HG03280 (cell line): Measurements from ENCODE around the gene GARIN5A.

Experiments used
- ATAC-seq: cut with Tn5 transposase; IDR thresholded peaks from one replicate; pipeline ENCODE4 v1.9.1; 2021; ENCODE audit warnings: mild to moderate bottlenecking, moderate library complexity; ENCODE audit not compliant: unreplicated experiment

The GARIN5A gene

DNA sequence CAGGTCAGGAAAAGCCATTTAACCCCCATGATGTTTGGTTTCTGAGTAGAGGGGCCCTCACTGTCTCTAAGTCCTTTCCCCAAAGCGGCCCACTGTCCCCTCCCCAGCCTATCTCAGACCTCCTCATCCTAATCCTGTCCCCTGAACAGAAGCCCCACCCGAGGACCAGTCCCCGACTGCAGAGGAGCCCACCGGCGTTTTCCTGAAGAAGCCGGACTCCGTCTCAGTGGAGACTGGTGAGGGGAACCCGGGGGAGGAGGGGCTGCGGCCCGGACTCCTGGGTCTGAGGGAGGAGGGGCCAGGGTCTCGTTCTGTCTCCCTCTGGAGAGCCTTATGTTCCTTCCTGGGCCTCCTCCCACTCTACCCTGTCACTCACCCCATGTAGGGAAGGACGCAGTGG is 41.0 kb downstream of the GARIN5A start:
- no peak for ATAC-seq

DNA sequence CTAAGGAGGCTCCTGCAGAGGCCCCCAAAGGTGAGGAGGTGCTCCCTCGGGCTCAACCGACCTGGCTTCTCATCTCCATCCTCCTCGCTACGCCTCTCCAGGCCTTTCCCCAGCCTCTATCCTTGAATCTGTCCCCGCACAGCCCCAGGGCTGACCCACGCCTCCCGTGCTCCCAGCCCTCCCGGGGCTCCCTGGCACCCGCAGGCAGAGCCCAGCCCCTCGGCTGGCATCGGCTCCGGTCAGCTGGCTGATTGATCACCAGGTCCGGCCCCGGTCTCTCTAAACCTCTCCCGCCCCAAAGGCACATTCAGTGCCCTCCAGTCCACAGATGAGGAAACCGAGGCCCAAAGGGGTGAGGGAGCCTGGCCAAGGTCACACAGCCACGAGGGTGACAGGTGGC is 41.4 kb downstream of the GARIN5A start:
- no peak for ATAC-seq

DNA sequence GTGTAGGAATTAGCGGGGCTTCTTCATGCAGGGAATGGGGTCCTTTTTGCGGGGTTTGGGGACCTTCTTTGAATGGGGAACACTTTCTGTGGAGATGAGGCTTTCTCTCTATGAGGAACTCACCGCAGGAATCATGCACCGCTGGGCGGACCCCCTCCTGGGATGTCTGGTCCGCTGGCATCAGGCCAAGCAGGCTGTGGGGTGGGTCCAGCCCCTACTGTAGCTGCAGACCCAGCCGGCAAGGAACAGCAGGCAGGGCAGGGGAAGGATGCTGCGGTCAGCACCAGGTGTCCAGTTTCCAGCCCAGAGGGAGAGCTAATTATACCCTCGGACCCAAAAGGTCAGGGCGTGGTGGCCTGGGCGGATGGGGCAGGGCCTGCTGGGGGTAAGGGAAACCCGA is 42.1 kb downstream of the GARIN5A start:
- ATAC-seq, result no peak

DNA sequence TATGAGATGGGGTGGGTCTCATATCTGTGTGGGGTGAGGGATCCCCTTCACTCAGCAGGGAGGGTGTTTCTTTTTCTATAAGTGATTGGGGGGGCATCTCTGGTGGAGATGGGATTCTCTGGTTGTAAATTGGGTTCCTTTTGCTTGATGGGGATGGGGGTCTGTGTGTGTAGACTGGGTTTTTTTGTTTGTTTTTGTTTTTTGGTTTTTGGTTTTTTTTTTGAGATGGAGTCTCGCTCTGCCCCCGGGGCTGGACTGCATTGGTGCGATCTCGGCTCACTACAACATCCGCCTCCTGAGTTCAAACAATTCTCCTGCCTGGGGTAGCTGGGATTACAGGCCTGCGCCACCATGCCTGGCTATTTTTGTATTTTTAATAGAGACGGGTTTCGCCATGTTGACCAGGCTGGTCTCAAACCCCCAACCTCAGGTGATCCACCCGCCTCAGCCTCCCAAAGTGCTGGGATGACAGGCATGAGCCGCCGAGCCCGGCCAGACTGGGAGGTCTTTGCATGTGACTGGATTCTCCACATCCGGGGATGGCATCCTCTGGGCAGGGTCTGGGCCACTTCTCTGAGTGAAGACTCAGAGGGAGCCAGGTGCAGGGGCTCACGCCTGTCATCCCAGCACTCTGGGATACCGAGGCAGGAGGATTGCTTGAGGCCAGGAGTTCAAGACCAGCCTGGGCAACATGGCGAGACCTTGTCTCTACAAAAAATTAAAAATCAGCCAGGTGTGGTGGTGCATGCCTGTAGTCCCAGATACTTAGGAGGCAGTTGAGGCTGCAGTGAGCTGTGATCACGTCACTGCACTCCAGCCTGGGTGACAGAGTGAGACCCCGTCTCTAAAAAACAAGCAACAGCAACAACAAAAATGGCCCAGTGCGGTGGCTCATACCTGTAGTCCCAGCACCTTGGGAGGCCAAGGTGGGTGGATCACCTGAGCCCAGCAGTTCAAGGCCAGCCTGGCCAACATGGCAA is 43.2 kb downstream of the GARIN5A start:
- ATAC-seq, result no peak

DNA sequence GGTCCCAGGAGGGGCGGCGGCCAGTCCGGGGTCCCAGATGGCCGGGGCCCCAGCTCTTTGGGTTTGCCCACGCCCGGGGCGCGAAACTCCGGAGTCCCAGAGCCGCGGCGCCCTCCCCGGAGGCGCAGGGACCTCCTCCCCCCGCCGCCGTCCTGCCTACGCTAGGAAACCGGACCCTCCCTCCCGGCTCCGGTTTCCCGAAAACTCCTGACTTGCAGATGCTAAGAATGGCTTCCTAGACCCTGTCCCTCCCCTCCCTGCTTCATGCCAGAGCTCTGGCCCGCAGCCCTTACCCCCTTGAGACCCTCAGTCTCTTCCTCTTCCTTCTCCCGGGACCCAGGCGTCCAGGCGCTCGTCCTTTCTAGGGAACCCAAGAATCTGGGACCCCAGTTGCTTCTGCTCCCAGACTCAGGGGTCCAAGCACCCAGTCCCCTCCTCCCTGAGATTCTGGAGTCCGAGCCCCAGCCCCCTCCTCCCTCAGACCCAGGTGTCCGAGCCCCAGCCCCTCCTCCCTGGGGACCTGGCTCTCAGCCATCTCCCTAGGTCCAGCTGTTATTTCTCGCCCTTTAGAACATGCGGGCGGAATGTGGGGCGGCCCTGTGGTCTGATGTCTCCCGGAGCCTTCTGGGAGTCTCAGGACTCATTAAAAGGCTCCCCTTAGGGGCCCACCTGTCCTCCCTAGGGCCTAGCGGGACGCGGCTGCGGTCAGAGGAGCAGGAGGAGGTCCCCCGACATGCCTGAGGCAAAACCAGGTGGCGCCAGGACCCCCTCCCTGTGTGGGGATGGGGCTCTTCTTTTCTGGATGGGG is 44.2 kb downstream of the GARIN5A start, which contains the start of gene MYBPC2:
MYBPC2 (plus strand) TSS at position 672 of the 808 bp plus-strand sequence; CDS start at position 734, 62 bp downstream.
- no peak for ATAC-seq

DNA sequence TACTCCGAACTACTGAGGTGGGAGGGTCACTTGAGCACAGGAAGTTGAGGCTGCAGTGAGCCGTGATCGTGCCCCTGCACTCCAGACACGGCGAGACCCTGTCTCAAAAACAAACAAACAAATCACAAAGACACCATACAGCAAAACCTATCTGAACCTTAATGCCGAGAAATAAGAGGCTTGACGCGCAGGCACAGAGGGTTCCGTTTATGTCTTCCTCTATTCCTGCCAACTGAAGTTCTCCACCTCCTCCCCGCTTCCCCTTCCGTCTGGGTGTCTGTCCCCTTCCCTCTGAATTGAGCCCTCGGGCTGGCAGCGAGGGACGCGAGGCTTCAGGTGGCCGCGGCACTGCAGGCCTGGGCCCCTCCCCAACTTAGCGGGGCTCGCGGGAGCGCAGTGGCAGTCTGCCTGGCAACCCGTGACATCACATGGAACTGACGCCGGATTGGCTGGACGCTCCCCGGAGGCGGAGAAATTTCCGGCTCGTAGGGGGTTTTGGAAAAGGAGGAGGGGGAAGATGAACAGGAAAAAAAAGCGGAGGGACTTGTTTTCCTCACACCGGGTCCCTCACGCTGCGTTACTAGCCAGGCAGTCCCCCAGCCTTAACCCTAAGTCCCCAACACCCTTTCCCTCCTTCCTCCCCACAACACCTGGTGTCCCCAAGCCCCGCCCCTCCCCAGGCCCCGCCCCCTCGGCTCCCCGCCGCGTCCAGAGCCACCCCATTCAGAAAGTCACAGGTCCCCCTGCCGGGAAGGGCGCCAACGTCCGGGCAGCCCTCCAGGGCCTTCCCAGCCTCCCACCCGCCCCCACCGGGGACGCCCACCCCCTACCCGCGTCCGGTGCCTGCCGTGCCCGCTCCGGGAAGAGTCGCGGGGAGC is 45.1 kb downstream of the GARIN5A start:
- peak; percentile 82 for ATAC-seq

DNA sequence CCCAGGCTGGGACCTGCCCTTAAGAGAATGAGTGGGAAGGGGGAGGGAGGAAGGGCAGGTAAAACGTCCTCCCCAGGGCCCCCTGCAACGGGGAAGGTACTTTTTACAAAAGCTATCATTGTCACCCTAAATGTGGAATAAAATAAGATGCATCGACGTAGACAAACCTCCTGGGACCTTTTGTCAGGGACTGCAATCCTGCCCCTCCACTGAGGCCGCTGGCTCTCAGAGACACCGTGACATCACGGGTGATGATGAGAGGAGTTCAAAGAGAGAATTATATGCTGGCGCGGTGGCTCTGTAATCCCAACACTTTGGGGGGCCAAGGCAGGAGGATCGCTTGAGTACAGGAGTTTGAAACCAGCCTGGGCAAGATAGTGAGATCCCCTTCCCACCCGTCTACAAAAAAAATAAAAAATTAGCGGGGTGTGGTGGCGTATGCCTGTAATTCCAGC is 45.7 kb downstream of the GARIN5A start:
- ATAC-seq, result no peak

DNA sequence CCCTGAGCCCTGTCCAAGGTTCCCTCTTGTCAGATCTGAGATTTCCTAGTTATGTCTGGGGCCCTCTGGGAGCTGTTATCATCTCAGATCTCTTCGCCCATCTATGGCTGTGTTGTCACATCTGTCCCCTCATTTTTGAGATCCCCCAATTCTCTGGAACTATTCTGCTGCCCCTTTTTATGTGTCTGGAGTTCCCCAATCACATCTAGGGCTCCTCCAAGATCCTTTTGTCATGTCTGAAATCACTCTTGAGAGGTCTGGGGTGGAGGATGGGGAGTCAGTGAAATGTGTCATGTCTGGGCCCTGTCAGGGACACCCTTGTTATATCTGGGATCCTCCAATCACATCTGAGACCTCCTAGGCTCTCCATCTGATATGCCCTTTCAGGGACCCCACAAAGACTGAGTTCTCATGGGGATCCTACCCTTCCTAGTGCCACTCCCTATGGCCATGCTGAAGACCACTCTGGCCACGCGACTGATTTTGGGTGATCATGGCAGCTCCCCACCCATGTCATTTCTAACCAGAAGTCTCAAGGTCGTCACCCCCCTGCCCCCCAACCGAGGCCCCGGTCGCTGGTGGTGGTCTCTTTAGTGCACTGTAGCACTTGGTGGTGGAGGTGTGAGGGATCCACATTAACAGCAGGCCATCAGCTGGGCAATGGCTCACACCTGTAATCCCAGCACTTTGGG is 47.7 kb downstream of the GARIN5A start:
- ATAC-seq, result no peak

DNA sequence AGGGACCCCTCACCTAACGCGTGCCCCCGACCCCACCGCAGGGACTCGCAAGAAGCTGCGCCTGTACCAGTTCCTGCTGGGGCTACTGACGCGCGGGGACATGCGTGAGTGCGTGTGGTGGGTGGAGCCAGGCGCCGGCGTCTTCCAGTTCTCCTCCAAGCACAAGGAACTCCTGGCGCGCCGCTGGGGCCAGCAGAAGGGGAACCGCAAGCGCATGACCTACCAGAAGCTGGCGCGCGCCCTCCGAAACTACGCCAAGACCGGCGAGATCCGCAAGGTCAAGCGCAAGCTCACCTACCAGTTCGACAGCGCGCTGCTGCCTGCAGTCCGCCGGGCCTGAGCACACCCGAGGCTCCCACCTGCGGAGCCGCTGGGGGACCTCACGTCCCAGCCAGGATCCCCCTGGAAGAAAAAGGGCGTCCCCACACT is 48.6 kb downstream of the GARIN5A start:
- ATAC-seq, result no peak

DNA sequence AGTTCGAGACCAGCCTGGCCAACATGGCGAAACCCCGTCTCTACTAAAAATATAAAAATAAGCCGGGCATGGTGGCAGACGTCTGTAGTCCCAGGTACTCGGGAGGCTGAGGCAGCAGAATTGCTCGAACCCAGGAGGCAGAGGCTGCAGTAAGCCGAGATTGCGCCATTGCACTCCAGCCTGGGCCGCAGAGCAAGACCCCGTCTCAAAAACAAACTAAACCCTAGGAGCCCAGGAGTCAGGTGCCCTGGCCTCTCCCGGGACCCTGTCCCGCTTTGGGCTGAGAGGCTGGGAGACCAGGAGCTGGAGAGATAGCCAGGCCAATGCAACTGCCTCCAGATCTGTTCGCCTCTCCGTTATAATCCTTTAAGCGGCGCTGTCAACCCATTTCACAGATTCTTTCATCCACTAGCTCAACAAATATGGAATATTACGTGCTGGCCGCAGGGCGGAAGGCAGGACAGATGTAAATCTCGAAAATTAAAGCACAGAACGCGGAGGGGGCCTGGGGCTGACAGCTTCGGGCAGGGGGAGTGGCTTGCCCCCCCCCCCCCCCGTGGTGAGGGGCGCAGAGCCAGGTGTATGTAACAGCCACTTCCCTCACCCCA is 49.2 kb downstream of the GARIN5A start:
- ATAC-seq, result no peak

DNA sequence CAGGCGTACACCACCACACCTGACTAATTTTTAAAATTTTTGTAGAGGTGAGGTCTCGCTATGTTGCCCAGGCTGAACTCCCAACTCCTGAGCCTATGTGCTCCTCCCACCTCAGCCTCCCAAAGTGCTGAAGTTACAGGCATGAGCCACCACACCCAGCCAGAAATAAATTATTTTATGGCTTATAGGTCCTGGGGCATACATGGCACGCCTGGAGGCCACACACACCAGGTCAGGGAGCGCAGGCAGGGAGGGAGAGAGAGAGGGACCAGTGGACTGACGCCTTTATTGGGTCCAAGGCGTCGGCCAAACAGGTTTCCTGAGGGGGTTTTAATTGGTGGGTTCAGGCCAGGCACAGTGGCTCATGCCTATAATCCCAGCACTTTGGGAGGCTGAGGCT is 51.1 kb downstream of the GARIN5A start:
- ATAC-seq, result no peak

DNA sequence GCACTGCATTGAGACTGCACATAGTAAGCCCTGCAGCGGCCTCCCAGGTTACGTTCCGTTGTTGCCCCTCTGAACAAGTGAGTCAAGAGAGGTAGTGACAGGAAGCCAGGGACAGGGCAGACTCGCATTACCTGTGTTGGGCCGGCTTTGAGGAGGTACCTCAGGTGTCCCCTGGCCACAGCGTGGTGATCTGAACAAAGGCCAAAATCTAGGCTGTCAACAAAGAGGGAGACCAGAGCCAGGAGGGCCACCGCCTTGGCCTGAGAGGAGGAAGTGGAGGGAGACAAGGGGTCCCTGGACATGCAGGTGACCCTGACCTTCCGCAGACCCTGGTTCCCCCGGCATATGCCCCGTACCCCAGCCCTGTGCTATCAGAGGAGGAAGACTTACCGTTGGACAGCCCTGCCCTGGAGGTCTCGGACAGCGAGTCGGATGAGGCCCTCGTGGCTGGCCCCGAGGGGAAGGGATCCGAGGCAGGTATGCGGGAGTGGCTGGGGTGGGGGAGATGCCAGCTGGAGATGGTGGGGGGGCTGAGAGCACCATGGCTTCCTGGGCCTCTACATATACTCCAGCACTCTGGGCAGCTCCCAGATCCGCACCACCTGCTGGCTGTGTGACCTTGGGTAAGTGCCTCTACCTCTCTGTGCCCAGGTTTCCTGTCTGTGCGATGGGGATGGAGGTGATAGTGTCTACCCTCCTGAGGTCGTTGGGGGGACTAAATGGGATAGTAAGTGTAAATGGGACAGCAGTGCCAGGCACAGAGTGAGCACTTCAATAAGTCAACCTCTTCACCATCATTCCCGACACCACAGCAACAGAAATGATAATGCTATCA is 53.2 kb downstream of the GARIN5A start:
- no peak for ATAC-seq

DNA sequence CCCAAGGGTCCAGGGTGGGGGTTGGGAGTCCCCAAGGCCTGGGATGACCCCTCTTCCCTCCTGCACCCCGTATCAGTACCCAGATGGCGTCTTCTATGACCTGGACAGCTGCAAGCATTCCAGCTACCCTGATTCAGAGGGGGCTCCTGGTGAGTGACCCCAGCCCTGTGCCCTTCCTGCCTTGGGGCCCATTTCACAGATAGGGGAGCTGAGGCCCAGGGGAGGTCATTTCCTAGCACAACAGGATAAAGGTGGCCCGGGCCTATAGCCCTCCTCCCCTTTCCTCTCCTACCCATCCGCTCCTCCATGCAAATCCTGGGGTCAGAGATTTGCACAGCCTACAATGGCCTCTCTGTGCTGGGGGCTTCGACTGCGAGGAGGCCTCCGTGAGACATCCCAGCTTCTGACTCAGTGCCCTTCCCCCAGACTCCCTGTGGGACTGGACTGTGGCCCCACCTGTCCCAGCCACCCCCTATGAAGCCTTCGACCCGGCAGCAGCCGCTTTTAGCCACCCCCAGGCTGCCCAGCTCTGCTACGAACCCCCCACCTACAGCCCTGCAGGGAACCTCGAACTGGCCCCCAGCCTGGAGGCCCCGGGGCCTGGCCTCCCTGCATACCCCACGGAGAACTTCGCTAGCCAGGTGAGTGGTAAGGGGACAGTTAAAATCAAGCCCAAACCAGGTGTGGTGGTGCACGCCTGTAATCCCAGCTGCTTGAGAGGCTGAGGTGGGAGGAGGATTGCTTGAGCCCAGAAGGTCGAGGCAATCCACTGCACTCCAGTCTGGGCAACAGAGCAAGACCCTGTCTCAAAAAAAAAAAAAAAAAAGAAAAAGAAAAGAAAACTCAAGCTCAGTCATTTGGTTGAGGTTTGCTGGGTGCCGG is 54.0 kb downstream of the GARIN5A start:
- ATAC-seq, result no peak

DNA sequence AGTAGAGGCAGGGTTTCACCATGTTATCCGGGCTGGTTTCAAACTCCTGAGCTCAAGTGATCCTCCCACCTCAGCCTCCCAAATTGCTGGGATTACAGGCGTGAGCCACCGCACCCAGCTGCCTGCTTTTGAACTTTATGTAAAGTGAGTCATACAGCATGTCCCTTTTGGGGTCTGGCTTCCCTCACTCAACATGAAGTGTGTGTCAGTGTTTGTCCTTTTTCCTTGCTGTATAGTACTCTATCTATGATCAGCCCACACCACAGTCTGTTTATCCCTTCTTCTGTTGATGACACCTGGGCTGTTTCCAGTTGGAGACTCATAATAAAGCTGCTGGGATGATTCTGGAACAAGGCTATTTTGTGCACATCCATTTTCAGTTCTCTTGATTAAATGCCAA is 55.8 kb downstream of the GARIN5A start:
- no peak for ATAC-seq

DNA sequence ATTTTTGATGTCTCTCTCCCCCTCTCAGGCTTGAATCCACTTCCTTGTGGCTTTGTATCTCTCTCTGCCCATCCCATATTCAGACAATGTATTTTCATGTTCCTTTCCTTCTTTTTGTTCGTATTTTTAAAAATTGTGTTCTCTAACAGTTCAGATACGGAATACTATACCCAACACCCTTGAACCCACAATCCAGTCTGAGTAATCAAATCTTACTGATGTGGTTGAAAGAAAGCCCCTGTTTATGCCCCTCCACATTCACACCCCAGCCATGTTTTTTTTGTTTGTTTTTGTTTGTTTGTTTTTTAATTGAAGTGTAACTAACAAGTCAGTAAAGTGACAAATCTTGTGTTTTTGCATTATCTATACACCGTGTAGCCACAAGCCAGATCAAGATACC is 56.5 kb downstream of the GARIN5A start:
- no peak for ATAC-seq

DNA sequence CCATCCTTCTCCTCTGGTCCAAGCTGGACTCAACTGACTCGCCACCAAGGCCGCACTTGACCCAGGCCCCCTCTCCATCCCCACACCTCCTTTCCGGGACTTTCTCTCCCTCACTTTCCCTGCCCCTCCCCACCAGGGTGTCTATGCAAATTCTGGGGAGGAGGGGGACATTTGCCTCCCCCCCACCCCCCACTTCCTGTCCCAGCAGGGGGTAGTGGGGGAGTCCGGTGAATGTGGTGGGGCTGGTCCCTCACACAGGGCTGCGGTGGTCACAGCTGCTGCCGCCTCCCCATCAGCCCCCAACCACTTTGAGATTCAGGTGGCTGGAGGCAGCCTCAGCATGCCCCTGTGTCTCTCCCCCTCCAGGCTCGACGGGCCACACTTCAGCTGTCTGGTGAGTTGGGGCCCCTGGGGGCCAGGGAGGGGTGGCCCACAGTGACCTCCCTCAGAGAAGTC is 57.0 kb downstream of the GARIN5A start:
- ATAC-seq, result no peak

DNA sequence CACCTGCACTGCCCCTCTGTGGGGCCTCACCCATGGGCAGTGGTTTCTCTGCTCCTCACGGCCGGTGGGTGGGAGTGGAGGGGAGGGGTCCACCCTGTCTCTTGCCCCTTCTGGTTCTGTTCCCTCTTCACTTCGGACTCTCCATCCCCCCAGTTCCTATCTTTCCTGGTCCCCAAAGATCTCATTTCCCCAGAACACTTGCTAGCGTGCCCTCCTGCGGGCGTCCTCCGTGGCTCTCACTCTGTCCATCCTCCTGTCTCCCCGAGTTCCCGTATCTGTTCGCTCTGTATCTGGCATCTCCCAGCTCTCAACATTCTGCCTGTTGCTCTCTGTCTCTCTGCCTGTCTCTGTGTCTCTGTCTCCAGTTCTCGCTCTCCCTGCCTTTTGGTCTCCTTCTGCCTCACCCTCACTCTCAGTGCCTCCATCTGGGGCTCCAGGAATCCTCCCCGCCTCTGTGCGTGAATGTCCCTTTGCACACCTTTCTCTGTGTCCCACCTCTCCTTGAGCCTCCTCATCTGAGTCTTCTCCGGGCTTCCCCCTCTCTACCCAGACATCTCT is 57.5 kb downstream of the GARIN5A start:
- ATAC-seq, result no peak
